Dermis microvascular lymphatic vessel endothelial cell (primary cell): Measurements from ENCODE around the gene ENPP6. TPM values are rescaled to one million over a fixed set of nuclear protein-coding genes. Genes with fewer than 3 reads are reported as not detected.
"Not testable (repeated sequence)": the region's sequence is repeated elsewhere in the genome, so short reads cannot be mapped to it uniquely, and the experiment has no call there.

ENCODE experiments used
- DNase-seq, 2 donors: peaks; one replicate each; pipeline versions ENCODE4 v3.0.0 to v3.0.0-alpha.2; 2010; ENCODE audit warnings: low read depth in 2 of 2
- total RNA-seq: library from RNA; depleted of rRNA; stranded (reverse); fragments of >200 nt; gene quantifications from 2 replicates; pipeline ENCODE4 v1.2.1, GENCODE V29; 2014

Gene ENPP6
- total RNA-seq, 1 donor from 2014 or later, result under 0.01 TPM

DNA sequence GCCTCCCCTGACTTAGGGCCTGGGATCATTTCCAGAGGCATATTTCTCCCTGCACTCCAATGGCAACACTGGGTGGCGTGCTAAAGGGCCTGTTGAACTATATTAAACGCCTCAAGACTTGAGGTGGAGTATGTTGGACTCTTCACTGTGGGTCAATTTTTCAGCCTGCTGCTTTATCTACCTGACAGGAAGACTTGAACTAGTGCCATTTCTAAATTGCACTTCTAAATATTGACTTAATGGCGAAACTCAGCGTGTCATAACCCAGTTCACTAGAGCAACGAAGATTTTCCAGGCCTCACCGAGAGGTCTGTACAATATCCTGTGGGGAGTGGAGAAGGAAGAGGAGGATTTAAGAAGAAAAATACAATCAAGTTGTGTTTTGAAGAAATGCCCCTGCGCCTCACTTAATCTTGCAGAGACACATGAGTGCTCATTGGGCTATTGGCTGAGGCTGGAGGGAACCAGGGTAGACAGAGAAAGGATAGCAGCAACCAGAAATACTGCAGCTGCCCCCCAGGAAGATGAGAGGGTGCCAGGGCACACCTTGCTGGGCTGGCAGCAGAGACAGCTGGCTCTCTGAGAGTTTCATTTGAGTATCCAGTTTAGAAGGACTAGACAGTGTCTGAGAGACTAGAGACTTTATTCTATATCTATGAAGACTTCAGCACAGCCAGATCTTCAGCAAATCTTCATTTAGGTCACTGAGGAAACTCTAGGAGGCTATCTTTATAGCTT, 67.4 kb downstream of the ENPP6 start:
- no peak for DNase-seq

DNA sequence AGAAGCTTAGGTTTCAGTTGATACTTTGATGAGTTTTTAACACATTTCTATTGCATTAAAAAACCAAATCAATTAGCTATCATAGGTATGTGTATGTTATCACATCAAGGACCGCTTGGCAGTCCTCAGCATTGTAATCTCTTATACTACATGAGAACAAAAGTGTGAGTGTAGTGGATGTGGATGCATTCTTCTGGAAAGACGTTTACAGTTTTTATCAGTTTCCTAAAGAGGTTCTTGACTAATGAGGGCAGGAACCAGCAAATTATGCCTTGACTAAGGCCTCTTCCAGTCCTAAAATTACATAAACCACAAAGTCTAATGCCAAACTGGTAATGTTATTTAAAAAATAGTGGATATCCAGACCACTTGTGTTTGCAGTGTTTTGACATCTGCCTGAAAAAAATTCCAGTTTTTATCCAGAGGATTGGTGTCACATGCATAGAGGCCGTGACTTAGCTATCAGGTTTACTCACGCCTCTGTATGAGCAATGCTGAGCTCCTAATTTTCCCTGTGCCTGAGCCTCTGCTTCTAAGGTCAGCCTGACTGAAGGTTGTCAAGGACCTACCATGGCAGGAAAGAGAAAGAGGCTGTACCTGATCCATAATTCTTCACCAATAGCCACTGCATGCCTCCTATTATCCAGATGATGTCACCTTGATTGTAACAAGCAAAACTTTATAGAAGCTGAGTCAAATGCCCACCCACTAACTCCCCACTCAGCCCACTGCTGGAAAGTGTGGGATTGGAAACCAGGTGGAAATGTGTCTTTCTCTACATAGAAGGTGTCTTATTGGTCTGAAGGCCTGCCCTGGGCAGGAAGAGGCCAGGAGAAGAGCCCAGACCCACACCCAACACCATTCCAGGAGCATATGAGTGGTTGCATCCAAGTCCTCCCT, 68.7 kb downstream of the ENPP6 start:
- DNase-seq, result no peak

DNA sequence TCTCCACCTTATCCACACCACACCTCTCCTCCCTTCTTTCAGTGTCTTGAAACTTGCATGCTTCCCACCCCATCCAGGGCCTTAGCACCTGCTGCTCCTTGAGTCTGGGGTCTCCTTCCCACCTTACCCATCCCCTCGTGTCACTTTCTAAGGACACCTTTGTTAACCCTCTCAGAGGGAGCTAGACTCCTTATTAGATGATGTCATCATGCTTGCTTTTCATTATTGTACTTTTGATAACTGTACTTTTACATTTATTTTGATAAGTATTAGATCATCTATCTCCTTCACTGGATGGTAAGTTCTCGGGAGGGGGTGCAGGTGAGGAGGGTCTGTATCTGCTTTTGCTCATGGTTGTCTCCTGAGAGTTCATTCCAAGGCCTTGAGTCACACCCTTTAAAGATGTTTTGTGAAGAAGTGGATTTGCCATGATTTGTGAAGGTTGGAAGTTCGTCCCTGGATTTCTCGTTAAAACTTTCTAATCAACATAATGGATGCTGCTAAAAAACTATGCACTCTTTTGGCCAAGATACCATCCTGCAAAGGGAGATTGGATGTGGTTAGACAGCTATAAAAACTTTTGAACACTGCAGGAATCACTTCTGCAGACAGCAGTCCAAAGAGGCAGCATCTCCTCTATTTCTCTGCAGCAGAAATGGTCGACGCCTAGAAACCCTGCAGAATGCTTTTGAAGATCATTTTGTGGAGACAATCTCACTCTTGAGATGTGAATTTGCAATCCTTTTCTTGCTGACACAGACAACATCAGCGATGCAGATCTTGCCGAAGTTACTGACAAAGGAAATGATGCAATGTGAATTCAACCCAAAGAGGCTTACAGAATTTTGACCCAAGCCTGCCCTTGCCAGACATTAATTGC, 69.6 kb downstream of the ENPP6 start:
- DNase-seq, result no peak

DNA sequence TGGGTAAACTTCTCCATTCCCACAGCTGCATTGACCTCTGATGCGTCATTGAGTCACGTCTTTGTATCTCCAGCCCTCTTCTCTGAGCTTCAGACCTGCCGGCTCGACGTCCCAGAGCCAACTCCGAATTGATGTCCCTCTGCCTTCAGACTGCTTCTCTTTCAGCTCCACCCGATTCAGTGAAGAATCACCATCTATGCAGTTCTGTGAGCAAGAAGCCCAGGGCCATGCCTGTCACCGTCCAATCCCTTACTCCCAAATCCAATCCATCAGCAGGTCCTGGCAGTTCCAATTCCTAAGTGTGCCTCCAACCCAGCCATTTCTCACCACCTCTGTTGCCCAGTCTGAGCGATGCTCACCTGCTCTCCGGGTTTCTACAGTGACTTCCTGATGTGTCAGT, 70.7 kb downstream of the ENPP6 start:
- no peak for DNase-seq

DNA sequence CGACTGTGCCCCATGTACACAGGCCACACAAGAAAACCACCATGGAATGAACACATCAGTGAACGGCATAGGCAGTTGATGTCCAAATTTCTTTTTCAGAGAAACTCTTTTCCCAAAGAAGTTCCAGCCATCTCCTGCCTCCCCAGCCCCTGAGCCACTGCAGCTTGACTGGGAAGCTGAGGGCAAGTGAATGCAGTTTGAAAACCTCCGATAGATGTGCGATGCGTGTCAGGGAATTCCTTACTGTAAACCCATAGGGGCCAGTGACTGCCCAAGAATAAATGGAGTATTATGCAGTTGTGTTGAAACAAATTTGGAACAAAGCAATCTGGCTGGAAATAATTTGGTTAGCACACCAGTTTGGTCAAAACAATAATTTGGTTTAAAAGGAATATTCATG, 72.1 kb downstream of the ENPP6 start:
- DNase-seq, result no peak

DNA sequence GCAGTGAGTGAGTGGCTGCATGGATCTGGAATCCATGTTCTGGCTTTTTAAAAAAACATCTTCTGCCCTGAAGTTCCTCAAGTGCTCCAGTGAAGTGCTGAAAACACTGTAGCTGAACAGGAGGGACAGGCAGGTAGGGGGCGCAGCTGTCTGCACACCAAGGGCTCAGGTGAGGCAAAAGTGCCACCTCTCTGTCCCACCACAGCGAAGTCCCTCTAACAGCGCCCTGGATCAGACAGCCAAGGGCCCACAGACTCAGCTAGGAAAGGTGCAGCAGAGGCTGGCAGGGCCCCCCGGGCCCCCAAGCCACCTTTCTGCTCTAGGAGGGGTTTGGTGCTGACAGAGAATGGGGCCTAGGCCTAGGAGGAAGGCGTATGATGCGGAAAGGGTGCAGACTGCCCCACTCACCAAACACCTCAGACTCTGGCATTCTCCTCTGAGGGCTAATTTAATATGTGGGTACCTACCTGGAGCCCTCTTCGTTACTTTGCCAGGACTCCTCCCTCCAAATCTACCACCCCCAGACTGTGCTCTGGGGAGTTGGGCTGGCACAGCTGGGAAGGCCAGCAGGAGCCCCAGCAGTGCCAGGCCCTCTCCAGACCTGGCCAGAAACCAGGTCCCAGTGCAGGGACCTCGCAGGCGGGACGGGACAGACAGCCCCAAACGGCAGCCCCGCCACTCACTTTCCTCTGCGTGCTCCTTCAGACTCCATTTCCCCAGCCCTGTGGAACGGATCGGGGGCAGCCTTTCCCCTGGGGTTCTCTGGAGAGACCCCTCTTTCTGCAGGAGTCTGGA, 73.7 kb downstream of the ENPP6 start:
- no peak for DNase-seq

DNA sequence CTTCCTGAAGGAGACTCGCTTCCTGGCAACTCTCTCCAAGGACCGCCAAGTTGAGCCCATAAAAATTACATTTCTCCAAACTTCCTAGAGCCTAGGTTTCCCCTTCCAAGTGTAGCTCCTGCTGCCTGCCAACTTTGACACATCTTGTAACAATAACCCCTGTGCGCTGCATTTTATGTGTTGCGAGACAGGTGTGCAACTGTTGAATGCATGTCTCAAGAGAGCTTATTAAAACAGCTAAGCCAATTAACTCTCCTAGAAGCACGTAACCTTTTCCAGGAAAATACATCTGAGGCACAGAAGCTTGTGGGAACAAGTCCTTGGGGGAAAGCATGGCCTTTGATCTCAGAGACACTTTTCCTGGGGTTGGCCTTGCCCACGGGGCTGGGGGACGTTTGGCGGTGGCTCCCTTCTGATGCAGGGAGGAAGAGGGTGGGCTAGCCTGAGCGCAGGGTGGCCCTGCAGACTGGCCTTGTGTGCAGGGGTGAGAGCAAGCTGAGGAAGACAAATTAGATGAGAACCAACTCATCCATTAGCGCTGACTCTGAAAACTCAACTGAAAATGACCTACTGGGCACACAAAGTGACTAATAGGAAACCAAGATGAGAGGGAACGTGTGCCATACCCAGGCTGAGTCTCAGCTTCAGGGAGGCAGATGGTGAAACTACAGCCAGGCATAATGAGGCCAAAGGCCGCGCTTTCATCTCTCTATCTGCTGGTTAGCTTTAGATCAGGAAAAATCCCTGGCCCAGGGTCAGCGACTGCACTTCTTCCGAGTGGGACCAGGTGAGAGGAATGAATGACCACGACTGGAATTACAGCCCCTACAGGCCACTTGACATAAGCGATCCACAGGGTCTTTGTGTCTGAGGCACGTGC, 75.3 kb downstream of the ENPP6 start:
- DNase-seq, result no peak

DNA sequence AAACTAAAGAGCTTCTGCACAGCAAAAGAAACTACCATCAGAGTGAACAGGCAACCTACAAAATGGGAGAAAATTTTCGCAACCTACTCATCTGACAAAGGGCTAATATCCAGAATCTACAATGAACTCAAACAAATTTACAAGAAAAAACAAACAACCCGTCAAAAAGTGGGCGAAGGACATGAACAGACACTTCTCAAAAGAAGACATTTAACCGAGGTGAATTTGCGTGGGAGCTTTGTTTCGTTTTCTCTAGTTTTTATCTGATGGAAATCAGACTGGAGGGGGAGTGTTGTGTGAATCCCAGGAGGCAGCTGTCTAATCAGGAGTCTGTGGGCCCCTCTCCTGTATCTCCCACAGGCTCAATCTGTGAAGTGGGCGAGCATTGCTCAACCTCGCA, 76.8 kb downstream of the ENPP6 start:
- not testable (repeated sequence) for DNase-seq

DNA sequence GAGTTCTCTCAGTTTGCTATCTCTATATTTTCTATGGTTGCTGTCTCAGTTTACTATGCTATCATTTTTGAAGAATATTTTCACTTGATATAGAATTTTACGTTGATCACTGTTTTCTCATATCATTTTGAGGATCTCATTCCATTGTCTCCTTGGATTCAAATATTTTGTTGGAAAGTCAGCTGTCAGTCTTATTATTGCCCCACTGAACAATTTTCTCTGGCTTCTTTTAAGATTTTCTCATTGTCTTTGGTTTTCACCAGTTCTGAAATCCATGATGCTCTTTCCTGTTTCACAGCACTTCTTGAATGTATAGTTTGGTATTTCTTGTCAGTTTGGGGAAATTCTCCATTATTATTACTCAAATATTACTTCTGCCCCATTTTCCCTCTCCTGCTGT, 81.1 kb downstream of the ENPP6 start:
- no peak for DNase-seq

DNA sequence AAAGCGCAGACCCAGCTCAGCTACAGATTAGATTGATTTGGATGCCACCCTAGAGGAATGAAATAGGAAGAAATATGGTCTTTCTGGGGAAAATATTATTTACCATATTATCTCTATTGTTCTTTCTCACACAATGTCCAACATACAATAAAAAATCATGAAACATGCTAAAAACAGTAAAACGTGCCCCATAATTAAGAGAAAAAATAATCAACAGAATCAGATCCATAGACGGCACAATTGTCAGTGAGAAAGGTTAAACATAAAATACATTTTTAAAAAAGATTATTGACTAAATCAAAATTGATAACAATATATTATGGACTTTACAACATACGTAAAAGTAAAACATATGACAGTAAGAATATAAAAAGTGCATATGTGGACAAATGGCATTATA, 90.9 kb downstream of the ENPP6 start:
- DNase-seq, result no peak

DNA sequence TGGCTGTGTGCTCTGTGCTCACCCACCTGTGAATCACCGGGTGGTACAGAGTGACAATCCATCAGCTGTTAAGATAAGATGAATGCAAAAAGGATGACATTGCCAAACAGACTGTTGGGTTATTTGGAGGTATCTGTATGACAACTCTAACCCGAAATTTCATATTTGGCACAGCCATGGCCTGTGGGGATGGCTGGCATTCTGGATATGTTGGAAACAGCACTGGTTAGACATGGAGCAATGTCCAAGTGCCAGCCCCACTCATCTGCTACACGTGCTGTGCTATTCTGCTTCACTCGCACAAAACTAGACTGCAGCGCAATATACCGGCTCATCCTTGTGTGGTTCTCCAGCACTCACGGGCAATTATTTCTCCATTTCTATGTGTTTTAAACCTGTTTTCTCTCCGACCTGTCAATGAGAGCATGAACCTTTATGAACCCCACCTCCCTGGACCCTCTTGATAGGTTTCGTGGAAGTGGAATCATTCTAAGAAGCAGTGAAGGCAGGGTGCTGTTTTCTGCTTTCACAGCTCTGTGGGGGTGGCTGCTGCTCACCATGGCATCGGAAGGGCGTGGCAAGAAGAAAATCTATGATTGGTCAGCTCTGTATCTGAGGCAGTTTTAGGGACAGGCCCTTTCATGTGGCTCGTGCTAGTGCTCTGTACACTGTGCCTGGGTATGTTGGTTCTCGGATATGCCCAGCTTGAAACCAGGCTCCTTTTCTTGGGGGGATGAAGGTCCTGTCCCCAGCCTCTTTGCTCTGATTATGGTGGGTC, 94.9 kb downstream of the ENPP6 start:
- no peak for DNase-seq

DNA sequence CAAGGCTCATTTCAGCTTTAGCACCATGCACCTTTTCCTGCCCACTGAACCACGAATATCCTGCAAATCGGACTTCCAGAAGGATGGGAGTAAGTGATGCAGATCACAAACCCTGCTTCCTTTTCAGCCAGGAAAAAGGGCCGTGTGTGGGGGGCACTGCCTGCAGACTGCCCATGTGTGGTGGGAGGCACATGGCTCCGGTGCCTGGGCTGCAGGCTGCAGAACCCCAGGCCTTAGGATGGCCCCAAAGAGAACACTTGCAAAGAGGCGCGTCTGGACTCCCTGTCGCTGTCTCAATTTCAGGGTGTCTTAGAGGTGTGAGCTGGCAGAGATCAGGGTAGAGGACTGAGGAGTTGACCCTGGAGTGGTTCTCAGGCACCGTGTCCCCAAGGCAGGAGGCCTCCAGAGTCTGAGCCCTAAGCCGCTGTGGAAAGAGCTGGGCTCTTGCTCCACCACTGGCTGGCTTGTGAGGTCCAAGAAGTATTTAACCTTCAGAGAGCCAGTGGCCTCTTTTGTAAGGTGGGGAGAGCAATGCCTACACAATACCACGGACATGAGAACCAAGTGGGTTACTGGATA, 97.0 kb downstream of the ENPP6 start:
- no peak for DNase-seq

DNA sequence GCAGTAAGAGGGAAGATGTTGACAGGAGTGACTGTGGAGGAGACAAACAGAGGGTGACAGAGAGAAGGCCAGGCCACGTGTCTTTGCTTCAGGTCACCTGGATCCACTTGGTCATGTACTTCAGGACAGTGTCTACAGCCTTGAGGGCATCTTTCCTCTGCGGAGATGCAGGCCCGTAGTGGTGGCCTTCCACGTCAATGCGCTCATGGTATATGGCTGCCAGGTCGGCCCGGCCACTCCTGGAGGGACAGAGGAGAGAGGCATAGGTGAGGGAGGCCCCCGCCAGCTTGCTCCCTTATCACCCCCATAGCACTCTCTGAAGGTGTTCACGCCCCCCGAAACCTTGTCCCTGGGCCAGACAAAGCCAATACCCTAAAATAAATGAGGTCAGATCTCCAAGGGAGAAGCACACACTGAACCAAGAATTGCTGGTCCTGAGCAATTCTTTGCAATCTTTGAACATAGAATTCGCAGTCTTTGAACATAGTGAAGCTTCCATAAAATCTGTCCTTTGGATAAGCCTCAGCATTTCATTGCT, 99.9 kb downstream of the ENPP6 start:
- no peak for DNase-seq

DNA sequence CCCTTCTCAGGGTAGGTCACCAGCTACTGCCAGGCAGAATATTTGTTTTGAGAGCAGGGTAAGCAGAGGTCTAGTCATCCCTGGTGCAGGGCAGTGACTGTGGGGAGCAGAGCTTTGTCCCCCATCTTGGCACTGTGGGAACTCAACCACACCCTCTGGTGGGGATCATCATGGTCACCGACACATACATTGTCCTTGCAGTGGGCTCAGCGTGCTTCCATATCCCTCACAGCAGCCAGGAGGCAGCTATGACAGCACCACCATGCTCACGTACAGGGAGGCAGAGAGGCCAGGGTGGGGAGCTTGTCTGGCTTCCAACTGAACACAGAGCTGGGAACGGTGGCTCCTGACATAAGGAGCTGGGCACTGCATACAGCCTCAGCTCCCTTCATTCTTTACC, 102.3 kb downstream of the ENPP6 start:
- DNase-seq, result no peak

DNA sequence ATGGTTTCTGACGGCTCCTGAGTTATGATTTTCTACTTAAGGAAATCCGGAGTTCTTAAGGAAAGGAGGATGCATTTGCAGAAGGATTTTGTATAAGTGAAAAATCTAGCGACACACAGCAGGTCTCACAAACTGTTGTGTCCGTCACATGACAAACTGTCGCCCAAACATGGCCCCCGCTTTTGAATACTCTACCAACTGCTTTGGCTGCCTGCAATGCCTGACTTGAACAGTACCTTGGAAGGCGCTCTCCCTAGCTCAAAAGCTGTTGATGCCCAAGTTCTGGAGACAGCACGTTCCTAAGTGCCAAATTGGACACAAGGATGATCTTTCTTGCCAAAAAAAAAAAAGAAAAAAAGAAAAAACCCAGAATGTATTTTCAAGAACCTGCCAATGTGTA, 103.2 kb downstream of the ENPP6 start:
- DNase-seq, result no peak

DNA sequence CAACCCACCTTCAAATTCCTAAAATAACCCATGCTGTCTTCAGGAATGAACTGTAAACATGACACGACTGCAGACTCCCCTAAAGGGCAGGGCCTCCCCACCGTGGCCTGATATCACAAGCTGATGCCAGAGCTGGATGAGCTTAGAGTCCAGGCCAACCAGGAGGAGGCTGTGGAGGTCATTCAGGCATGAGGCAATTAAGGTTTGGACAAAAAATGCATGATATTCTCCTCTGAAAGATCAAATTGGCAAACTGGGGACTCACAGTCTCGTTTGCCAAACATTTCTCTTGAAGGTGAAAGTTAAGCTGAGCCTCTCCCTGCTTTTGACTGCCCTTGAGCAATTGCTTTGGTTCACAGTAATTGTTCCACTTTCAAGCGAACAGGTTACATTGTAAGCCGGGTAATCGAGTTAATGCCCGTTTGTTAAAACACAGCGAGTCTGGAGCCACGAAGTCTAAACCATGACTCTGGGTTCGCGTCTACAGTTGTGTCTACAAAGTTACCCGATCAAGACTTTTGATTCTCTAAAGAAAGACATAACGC, 105.6 kb downstream of the ENPP6 start:
- no peak for DNase-seq

DNA sequence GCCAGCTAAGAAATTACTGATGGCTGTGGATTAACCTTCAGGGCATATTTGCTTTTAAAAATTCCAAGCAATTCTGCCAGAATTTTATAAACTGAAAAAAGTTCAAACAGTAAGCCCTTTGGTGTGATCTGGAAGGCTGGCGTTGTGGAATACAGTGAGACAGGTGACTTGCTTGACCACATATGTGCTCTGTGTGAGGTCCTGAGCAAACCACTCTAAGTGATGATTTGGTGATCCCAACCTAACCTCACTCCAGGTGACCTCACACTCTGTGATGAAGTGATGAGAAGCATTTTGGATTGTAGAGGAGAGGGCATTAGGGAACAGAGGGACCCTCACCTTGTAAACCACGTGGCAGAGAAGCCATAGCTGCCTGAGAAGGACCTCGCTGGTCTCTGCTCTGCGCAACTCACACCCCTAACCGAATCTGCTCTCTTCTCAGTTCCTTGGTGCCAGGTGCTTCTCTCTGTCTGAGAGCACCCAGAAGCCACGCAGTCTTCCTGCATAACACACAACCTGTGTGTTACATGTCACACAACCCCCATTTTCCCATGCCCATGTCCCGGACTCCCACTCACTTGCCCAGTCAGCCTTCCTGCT, 106.3 kb downstream of the ENPP6 start:
- DNase-seq, result no peak
